HG03135 (cell line): Measurements from ENCODE around the gene TMEM168.
"Not testable (repeated sequence)": the region's sequence is repeated elsewhere in the genome, so short reads cannot be mapped to it uniquely, and the experiment has no call there.

Source experiments
- ATAC-seq: cut with Tn5 transposase; IDR thresholded peaks from one replicate; pipeline ENCODE4 v1.9.1; 2021; ENCODE audit warnings: mild to moderate bottlenecking, moderate library complexity; ENCODE audit not compliant: unreplicated experiment

The TMEM168 gene

GRCh38 chr7:112789817-112790585 lies at the start of gene TMEM168:
Gene TMEM168, minus strand, starts transcription at chr7:112790393. Its CDS starts 5,568 bp downstream, at chr7:112784825.
- ATAC-seq: peak; percentile 82

- not testable (repeated sequence) for ATAC-seq
Measured at GRCh38 chr7:112835928-112836327, 45.7 kb upstream of the TMEM168 start.

- ATAC-seq: no peak
Measured at GRCh38 chr7:112833082-112833481, 42.9 kb upstream of the TMEM168 start.

- ATAC-seq: no peak
Measured at GRCh38 chr7:112830769-112831168, 40.6 kb upstream of the TMEM168 start.

- ATAC-seq: no peak
Measured at GRCh38 chr7:112828696-112829095, 38.5 kb upstream of the TMEM168 start.

- ATAC-seq: no peak
Measured at GRCh38 chr7:112821345-112821744, 31.2 kb upstream of the TMEM168 start.

GRCh38 chr7:112819536-112819935 lies 29.3 kb upstream of the TMEM168 start:
- no peak for ATAC-seq

GRCh38 chr7:112806156-112806555 lies 16.0 kb upstream of the TMEM168 start:
- ATAC-seq: no peak

- ATAC-seq: no peak
Measured at GRCh38 chr7:112802406-112802805, 12.2 kb upstream of the TMEM168 start.

GRCh38 chr7:112800486-112800885 lies 10.3 kb upstream of the TMEM168 start:
- ATAC-seq: no peak

- ATAC-seq: no peak
Measured at GRCh38 chr7:112799448-112800120, 9.4 kb upstream of the TMEM168 start.

GRCh38 chr7:112798274-112799159 lies 8.3 kb upstream of the TMEM168 start:
- no peak for ATAC-seq

- ATAC-seq: not testable (repeated sequence)
Measured at GRCh38 chr7:112796552-112796951, 6.4 kb upstream of the TMEM168 start.

GRCh38 chr7:112792441-112792840 lies 2.2 kb upstream of the TMEM168 start:
- no peak for ATAC-seq

- ATAC-seq: no peak
Measured at GRCh38 chr7:112791465-112792168, 1.4 kb upstream of the TMEM168 start.

- ATAC-seq: peak; percentile 73
Measured at GRCh38 chr7:112790586-112791003, 402 bp upstream of the TMEM168 start.

GRCh38 chr7:112789453-112789816 lies 758 bp downstream of the TMEM168 start:
- ATAC-seq: no peak

- no peak for ATAC-seq
Measured at GRCh38 chr7:112788778-112789343, 1.3 kb downstream of the TMEM168 start.

- ATAC-seq: no peak
Measured at GRCh38 chr7:112784603-112785002, 5.6 kb downstream of the TMEM168 start.

- peak; percentile 80 for ATAC-seq
Measured at GRCh38 chr7:112782498-112782897, 7.7 kb downstream of the TMEM168 start.
